ENCODE results near the gene RGS16. TPM values are rescaled to one million over a fixed set of nuclear protein-coding genes. Genes with fewer than 3 reads are reported as not detected.
A peak's percentile ranks its signal among the peaks of the same experiment; 100 is the strongest.

RGS16 gene
- total and polyA plus RNA-seq, 9 of the 15 experiments (the other 6 are each of a cell fraction or from before 2014, with no cell fraction given): 0.07 to 0.55 (median 0.36) TPM

GRCh38 chr1:182617014-182617429 is 12.8 kb upstream of the RGS16 start:
- 2% methylated on average over 4 of the region's 4 CpGs for WGBS (ENCODE audit: insufficient coverage, low coverage, missing lambda C conversion rate)
- FAIRE-seq: no peak
- no peak overlapping the region for H3K4me3 ChIP-seq
- intact Hi-C loops (cut with micrococcal nuclease): no loop called here
- DNase-seq (ENCODE audit: extremely low read depth in 1 of 4, low spot score in 3 of 4): no peak
- no peaks in the 10 kb centered on the region for H3K9me3 ChIP-seq (replicated peaks; ENCODE audit: control insufficient read depth, insufficient read depth, low read depth, low read length)
- H3K9ac ChIP-seq (ENCODE audit: insufficient read depth in 1 of 2, low read depth in 2 of 2, low read length in 2 of 2): no peak overlapping the region
- peaks cover 49 to 57% of the 10 kb centered on the region in 2 experiments for H3K27me3 ChIP-seq (ENCODE audit: control insufficient read depth in 2 of 2, insufficient read depth in 2 of 2, low read length in 2 of 2)
- H2AFZ ChIP-seq (ENCODE audit: low read depth, low read length): no peak overlapping the region
- H3K79me2 ChIP-seq (ENCODE audit: control insufficient read depth, insufficient read depth, low read length): no peaks in the 10 kb centered on the region
- no peaks in the 10 kb centered on the region for H3K9me1 ChIP-seq (ENCODE audit: control insufficient read depth, insufficient read depth, low read length)
- H3K4me2 ChIP-seq (ENCODE audit: insufficient read depth, low read length): no peak overlapping the region
- H3K4me1 ChIP-seq (replicated peaks in 1 of 2; ENCODE audit: control insufficient read depth in 2 of 2, insufficient read depth in 2 of 2, low read length in 2 of 2): peaks cover 9 to 15% of the 10 kb centered on the region in 2 experiments; a peak in 4 of 5 replicates
- ChIA-PET POLR2A (interaction anchor here (0.8 to 1.4 kb wide), 3 partner anchors 12 to 168 kb away, joined by 3 to 6 read pairs (median 3); no protein-coding TSS in a partner anchor), CTCF (ENCODE audit: low intra/inter-chr PET ratio) (no interaction called here)
- no peaks in the 10 kb centered on the region for H3K36me3 ChIP-seq (ENCODE audit: control insufficient read depth, insufficient read depth, low read length)
- BruUV-seq (replicated peaks): no TSS peak
- ATAC-seq: no peak
- no peaks in the 10 kb centered on the region; the same call in none of the 2 replicates for H4K20me1 ChIP-seq (replicated peaks; ENCODE audit: control insufficient read depth, insufficient read depth, low read length)
- H3K27ac ChIP-seq (ENCODE audit: extremely low read depth, low read depth, low read length): no peak overlapping the region
- in situ Hi-C loops (cut with MboI): no loop called here
- TF ChIP-seq ATF3 (IDR thresholded peaks at IDR 0.05) (peak; percentile 75), ATF3 (CRISPR knock-in tag; conservative IDR thresholded peaks at IDR 0.05) (no peak), ZNF609 (CRISPR knock-in tag; IDR thresholded peaks at IDR 0.05; ENCODE audit: borderline replicate concordance) (no peak), CEBPG (CRISPR knock-in tag; IDR thresholded peaks at IDR 0.05) (no peak), CEBPG (tag; conservative IDR thresholded peaks at IDR 0.05 in 1 of 2, IDR thresholded peaks at IDR 0.05 in 1 of 2) (peak; percentile 7 to 52; a peak in 2 of 4 replicates), ATF1 (CRISPR knock-in tag; IDR thresholded peaks at IDR 0.05) (no peak), ATF1 (tag; IDR thresholded peaks at IDR 0.05) (no peak), GMEB1 (CRISPR knock-in tag; IDR thresholded peaks at IDR 0.05) (no peak), RNF2 (IDR thresholded peaks at IDR 0.05) (no peak), MITF (IDR thresholded peaks at IDR 0.05) (no peak), IRF2 (CRISPR knock-in tag; IDR thresholded peaks at IDR 0.05) (no peak), RHOXF2B (CRISPR knock-in tag; conservative IDR thresholded peaks at IDR 0.05) (no peak)

All from K562 (cell line).